ENCODE measurements around the gene CLDN4. TPM values are rescaled to one million over a fixed set of nuclear protein-coding genes. Genes with fewer than 3 reads are reported as not detected.

CLDN4 gene
- total and polyA plus RNA-seq, 9 of the 15 experiments (the other 6 are each of a cell fraction or from before 2014, with no cell fraction given), result 0.05 to 0.60 (median 0.06) TPM; not detected in 3

DNA sequence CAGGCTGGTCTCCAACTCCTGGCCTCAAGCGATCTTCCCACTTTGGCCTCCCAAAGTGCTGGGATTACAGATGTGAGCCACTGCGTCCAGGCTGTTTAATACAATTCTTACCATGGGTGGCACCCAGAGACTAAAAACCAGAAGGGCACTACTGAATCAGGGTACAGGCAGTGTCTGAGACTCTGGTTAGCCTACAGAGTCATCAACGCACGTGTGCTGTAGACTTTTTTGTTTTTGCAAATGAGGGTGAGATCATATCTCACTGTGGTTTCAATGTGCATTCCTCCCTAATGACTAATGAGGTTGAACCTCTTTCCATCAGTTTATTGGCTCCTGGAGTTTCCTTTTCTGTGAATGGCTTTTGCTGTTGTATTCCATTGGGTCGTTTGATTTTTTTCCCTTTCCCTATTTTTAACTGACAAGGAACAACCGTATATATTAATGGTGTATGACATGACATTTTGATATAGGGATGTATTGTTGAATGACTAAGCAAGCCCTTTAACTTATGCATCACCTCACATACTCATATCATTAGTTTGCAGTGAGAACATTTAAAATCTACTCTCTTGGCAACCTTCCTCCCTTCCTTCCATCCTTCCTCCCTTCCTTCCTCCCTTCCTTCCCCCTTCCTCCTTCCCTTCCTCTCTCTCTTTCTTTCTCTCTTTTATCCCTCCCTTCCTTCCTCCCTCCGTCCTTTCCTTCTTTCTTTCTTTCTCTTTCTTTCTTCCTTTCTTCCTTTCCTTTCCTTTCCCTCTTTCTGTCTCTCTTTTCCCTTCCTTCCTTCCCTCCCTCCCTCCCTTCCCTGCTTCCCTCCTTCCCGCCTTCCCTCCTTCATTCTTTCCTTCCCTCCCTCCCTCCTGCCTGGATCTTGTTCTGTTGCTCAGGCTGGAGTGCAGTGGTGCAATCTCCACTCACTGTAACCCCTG lies 20.9 kb downstream of the CLDN4 start (continued):
- peak; percentile 45; the same call in 1 of the 2 replicates for TF ChIP-seq MGA (IDR thresholded peaks at IDR 0.05)
- TF ChIP-seq ZNF766 (CRISPR knock-in tag; conservative IDR thresholded peaks at IDR 0.05), result peak; percentile 78; the same call in 1 of the 2 replicates
- TF ChIP-seq TRIM28 (IDR thresholded peaks at IDR 0.05), result no peak
- peak; percentile 84 to 90 for TF ChIP-seq KDM1A (IDR thresholded peaks at IDR 0.05)
- TF ChIP-seq SMC3 (conservative IDR thresholded peaks at IDR 0.05; ENCODE audit: insufficient read depth, low read depth, low read length), result no peak
- TF ChIP-seq FOXA1 (IDR thresholded peaks at IDR 0.05; ENCODE audit: borderline replicate concordance), result no peak
- peak; percentile 79 for TF ChIP-seq DACH1 (IDR thresholded peaks at IDR 0.05; ENCODE audit: partially characterized antibody)
- TF ChIP-seq SIN3B (IDR thresholded peaks at IDR 0.05; ENCODE audit: low read depth), result no peak
- TF ChIP-seq, protein P1, sequence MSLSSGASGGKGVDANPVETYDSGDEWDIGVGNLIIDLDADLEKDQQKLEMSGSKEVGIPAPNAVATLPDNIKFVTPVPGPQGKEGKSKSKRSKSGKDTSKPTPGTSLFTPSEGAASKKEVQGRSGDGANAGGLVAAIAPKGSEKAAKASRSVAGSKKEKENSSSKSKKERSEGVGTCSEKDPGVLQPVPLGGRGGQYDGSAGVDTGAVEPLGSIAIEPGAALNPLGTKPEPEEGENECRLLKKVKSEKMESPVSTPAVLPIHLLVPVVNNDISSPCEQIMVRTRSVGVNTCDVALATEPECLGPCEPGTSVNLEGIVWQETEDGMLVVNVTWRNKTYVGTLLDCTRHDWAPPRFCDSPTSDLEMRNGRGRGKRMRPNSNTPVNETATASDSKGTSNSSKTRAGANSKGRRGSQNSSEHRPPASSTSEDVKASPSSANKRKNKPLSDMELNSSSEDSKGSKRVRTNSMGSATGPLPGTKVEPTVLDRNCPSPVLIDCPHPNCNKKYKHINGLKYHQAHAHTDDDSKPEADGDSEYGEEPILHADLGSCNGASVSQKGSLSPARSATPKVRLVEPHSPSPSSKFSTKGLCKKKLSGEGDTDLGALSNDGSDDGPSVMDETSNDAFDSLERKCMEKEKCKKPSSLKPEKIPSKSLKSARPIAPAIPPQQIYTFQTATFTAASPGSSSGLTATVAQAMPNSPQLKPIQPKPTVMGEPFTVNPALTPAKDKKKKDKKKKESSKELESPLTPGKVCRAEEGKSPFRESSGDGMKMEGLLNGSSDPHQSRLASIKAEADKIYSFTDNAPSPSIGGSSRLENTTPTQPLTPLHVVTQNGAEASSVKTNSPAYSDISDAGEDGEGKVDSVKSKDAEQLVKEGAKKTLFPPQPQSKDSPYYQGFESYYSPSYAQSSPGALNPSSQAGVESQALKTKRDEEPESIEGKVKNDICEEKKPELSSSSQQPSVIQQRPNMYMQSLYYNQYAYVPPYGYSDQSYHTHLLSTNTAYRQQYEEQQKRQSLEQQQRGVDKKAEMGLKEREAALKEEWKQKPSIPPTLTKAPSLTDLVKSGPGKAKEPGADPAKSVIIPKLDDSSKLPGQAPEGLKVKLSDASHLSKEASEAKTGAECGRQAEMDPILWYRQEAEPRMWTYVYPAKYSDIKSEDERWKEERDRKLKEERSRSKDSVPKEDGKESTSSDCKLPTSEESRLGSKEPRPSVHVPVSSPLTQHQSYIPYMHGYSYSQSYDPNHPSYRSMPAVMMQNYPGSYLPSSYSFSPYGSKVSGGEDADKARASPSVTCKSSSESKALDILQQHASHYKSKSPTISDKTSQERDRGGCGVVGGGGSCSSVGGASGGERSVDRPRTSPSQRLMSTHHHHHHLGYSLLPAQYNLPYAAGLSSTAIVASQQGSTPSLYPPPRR (CRISPR knock-in tag; IDR thresholded peaks at IDR 0.05; ENCODE audit: borderline replicate concordance), result no peak
- TF ChIP-seq ZC3H4 (CRISPR knock-in tag; IDR thresholded peaks at IDR 0.05; ENCODE audit: borderline replicate concordance), result no peak
- peak; percentile 70; the same call in 1 of the 2 replicates for TF ChIP-seq CC2D1A (IDR thresholded peaks at IDR 0.05)

All from K562 (cell line).